Astrocyte (in vitro differentiated cells and primary cell): ENCODE measurements around the gene ADSS1. TPM values are rescaled to one million over a fixed set of nuclear protein-coding genes. Genes with fewer than 3 reads are reported as not detected.

Source experiments
- DNase-seq: peaks from one replicate; pipeline ENCODE4 v3.0.0-alpha.2; 2010; ENCODE audit warnings: low read depth
- FAIRE-seq: peaks from 2 replicates; lab custom pipeline; 2011; peaks lifted over from hg19 to GRCh38; lab: Jason Lieb, UNC
- H2AFZ ChIP-seq: 2 replicates; pipeline ENCODE4 v1.6.0; 2012; ENCODE audit warnings: low read depth, low read length, inconsistent platforms
- H3K27ac ChIP-seq: 2 replicates; pipeline ENCODE4 v1.5.1; 2011; ENCODE audit warnings: low read depth, low read length, inconsistent platforms
- H3K27me3 ChIP-seq: 2 replicates; pipeline ENCODE4 v1.6.0; 2011; ENCODE audit warnings: low read length, inconsistent platforms; ENCODE audit not compliant: insufficient read depth
- H3K36me3 ChIP-seq: 2 replicates; pipeline ENCODE4 v1.5.1; 2011; ENCODE audit warnings: low read length, inconsistent platforms; ENCODE audit not compliant: insufficient read depth
- H3K4me1 ChIP-seq: 2 replicates; pipeline ENCODE4 v1.5.1; 2011; ENCODE audit warnings: low read length, inconsistent platforms; ENCODE audit not compliant: insufficient read depth
- H3K4me2 ChIP-seq: 2 replicates; pipeline ENCODE4 v1.6.0; 2012; ENCODE audit warnings: low read length, inconsistent platforms
- H3K4me3 ChIP-seq: 2 replicates; pipeline ENCODE4 v1.5.1; 2011; ENCODE audit warnings: low read depth, mild to moderate bottlenecking, low read length, inconsistent platforms; ENCODE audit not compliant: insufficient read depth
- H3K79me2 ChIP-seq: 2 replicates; pipeline ENCODE4 v1.6.0; 2012; ENCODE audit warnings: mild to moderate bottlenecking, low read length, inconsistent platforms; ENCODE audit not compliant: insufficient read depth
- H3K9ac ChIP-seq: 2 replicates; pipeline ENCODE4 v1.6.0; 2012; ENCODE audit warnings: mild to moderate bottlenecking, low read length, inconsistent platforms
- H3K9me3 ChIP-seq: 2 replicates; pipeline ENCODE4 v1.5.1; 2012; ENCODE audit warnings: low read depth, mild to moderate bottlenecking, low read length, inconsistent platforms; ENCODE audit not compliant: insufficient read depth
- H4K20me1 ChIP-seq: 2 replicates; pipeline ENCODE4 v1.6.0; 2012; ENCODE audit warnings: low read length, inconsistent platforms; ENCODE audit not compliant: insufficient read depth
- H3K27ac Mint-ChIP-seq: one replicate; pipeline ENCODE4 v1.8.0; 2021; ENCODE audit warnings: mild to moderate bottlenecking, mixed read lengths; ENCODE audit not compliant: unreplicated experiment
- H3K27me3 Mint-ChIP-seq: one replicate; pipeline ENCODE4 v1.8.0; 2021; ENCODE audit warnings: low read depth, mixed read lengths; ENCODE audit not compliant: unreplicated experiment
- H3K36me3 Mint-ChIP-seq: one replicate; pipeline ENCODE4 v1.8.0; 2021; ENCODE audit warnings: low read depth, mixed read lengths; ENCODE audit not compliant: unreplicated experiment
- H3K4me1 Mint-ChIP-seq: one replicate; pipeline ENCODE4 v1.8.0; 2021; ENCODE audit warnings: low read depth, mixed read lengths; ENCODE audit not compliant: unreplicated experiment
- H3K4me3 Mint-ChIP-seq: one replicate; pipeline ENCODE4 v1.8.0; 2021; ENCODE audit warnings: mild to moderate bottlenecking, moderate library complexity, mixed read lengths; ENCODE audit not compliant: unreplicated experiment
- H3K9me3 Mint-ChIP-seq: one replicate; pipeline ENCODE4 v1.8.0; 2021; ENCODE audit warnings: mild to moderate bottlenecking, mixed read lengths; ENCODE audit not compliant: unreplicated experiment
- CTCF ChIP-seq: IDR thresholded peaks from 2 replicates; pipeline ENCODE4 v1.5.1; 2011; ENCODE audit warnings: low read depth, mild to moderate bottlenecking, inconsistent platforms, low read length, moderate library complexity; ENCODE audit not compliant: insufficient read depth
- EZH2 ChIP-seq: IDR thresholded peaks from 2 replicates; pipeline ENCODE4 v1.6.1; 2012; ENCODE audit warnings: mild to moderate bottlenecking, low read length, inconsistent platforms; ENCODE audit not compliant: insufficient read depth
- total RNA-seq: library from RNA; stranded (reverse); gene quantifications from 2 replicates; pipeline ENCODE4 v1.2.1, GENCODE V29; 2021

Gene ADSS1
- total RNA-seq, 1 donor from 2014 or later: 4.4 TPM

DNA sequence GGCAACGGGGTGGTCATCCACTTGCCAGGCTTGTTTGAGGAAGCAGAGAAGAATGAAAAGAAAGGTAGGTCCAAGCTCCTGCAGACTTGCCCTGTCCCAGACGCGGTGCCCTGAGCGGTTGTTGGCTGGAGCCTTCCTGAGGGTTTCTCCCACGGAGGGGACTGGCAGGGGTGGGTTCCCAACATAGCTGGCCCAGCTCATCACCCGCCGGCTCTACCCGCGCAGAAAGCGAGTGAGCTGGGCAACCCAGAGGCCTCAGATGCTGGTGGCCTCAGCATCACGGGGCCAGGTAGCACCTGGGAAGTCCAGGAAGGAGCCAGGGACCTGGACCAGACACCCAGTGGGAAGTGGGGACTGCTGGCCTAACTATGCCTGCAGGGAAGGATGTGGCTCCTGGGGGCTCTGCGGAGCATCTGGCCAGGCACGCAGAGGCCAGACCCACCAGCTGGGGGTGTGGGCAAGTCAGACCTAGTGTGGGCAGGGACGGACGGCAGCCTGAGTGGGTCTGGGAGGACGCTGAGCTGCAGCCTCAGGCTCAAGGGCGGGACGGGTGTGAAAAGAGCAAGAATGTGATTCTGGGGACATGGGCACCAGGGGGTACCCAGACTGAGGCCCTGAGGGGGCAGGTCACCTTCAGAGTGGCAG, 14.5 kb downstream of the ADSS1 start:
- Histone ChIP-seq H4K20me1 (no peaks in the 10 kb centered on the region), H3K4me1 (peaks cover 10% of the 10 kb centered on the region), H3K4me3 (no peak overlapping the region), H3K9me3 (no peaks in the 10 kb centered on the region), H3K27me3 (no peaks in the 10 kb centered on the region), H3K36me3 (no peaks in the 10 kb centered on the region), H2AFZ (no peak overlapping the region), H3K9ac (no peak overlapping the region), H3K27ac (no peak overlapping the region), H3K4me2 (no peak overlapping the region), H3K79me2 (no peaks in the 10 kb centered on the region)
- Mint-ChIP-seq H3K27me3 (peaks cover 3% of the 10 kb centered on the region), H3K9me3 (no peaks in the 10 kb centered on the region), H3K36me3 (peaks cover 3% of the 10 kb centered on the region), H3K4me1 (peaks cover 9% of the 10 kb centered on the region), H3K4me3 (no peak overlapping the region), H3K27ac (no peak overlapping the region)
- TF ChIP-seq CTCF (no peak), EZH2 (no peak)
- FAIRE-seq (no peak), DNase-seq (no peak)

- peaks cover 3% of the 10 kb centered on the region for H3K27me3 Mint-ChIP-seq
- H3K27ac ChIP-seq: no peak overlapping the region
- peaks cover 12% of the 10 kb centered on the region for H3K4me1 Mint-ChIP-seq
- no peaks in the 10 kb centered on the region for H3K79me2 ChIP-seq
- H3K9me3 ChIP-seq: no peaks in the 10 kb centered on the region
- FAIRE-seq (no peak), DNase-seq (no peak)
- H3K9me3 Mint-ChIP-seq: no peaks in the 10 kb centered on the region
- H3K9ac ChIP-seq: no peak overlapping the region
- no peak overlapping the region for H2AFZ ChIP-seq
- TF ChIP-seq EZH2 (no peak), CTCF (no peak)
- no peaks in the 10 kb centered on the region for H4K20me1 ChIP-seq
- peaks cover 3% of the 10 kb centered on the region for H3K36me3 Mint-ChIP-seq
- H3K27me3 ChIP-seq: no peaks in the 10 kb centered on the region
- no peak overlapping the region for H3K4me3 ChIP-seq
- H3K27ac Mint-ChIP-seq: no peak overlapping the region
- peaks cover 12% of the 10 kb centered on the region for H3K4me1 ChIP-seq
- H3K4me3 Mint-ChIP-seq: no peak overlapping the region
- no peaks in the 10 kb centered on the region for H3K36me3 ChIP-seq
- no peak overlapping the region for H3K4me2 ChIP-seq
These were observed 15.0 kb downstream of the ADSS1 start for GRCh38 chr14:104739026-104739425.
